Midbrain (tissue), 1 donor: ENCODE data around the gene DALRD3.
A peak's percentile ranks its signal among the peaks of the same experiment; 100 is the strongest.
"Not testable (repeated sequence)": the region's sequence is repeated elsewhere in the genome, so short reads cannot be mapped to it uniquely, and the experiment has no call there.

ENCODE experiments used
- DNase-seq: peaks from one replicate; lab custom pipeline; 2025; lab: John Stamatoyannopoulos, UW

The DALRD3 gene

GRCh38 chr3:49021813-49022687, 3.7 kb upstream of the DALRD3 start, which contains the start of gene NDUFAF3:
Gene NDUFAF3, plus strand, starts transcription at chr3:49022121. Its CDS starts 24 bp downstream, at chr3:49022145.
- peak; percentile 90 for DNase-seq

DNA sequence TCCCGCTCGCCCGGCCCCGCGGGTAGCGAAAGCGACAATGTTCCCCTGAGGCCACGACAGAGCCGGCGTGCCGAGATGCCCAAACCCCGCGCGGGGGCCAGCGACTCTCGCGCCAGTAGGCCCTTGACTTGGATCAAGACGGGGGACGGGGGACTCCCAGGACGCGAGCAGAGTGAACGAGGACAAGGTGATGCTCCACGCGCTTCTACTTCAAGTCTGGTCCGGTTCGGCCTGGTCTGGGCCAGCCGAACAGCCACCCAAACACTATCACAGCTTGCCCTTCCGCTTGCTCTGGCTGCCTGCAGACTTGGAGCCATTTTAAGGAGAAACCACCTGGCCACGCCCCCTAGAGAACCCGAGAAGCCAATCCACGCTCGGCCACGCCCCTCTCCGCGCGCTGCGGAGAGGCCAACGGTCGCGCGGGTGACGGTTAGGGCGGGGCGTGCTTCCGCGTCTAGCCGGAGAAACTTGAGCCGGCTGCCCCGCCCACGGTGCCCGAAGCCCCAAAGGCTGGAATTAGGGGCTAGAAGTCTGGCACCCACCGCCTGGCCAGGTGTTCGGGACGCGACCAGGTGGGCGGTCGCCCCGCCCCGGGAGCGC, 2.9 kb upstream of the DALRD3 start:
- peak; percentile 98 for DNase-seq

DNA sequence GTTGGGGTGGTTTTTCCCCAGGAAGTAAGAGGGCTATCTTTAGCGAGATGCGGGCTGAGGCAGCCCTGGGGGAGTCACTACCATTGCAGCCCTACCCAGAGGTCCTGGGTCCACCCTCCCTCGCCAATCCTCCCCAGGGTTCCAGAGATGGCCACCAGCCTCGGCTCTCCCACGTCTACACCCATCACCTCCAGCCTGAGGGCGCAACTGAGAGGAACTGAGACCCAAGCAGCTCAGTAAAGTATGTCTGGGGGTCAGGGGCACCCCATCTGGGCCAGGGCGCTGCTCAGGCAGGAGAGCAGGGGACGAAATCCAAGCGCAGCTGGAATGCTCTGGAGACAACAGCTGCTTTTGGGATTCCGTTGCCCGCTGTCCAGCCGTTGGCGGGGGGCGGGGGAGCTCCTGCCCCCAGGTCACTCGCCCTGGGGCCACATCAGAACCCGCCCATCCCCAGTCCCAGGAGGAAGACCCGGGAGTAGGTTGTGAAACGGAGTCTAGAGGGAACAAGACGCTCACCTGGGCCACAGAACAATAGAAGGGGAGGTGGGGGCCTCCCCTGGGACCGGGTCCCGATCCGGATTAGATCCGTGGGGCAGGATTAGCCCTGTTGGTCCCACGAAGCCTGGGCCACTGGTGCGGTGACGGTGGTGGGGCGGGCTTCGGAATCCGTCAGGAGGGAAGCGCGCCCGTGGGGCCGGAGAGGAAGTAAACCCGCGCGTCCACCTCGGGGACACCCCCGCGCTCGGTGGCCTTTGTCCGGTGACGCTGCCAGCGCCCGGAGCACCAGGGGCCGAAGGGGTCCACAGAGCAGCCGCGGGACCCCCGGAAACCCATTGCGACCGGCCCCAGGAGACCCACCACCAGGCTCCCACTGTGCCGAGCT, 2.2 kb upstream of the DALRD3 start:
- no peak for DNase-seq

DNA sequence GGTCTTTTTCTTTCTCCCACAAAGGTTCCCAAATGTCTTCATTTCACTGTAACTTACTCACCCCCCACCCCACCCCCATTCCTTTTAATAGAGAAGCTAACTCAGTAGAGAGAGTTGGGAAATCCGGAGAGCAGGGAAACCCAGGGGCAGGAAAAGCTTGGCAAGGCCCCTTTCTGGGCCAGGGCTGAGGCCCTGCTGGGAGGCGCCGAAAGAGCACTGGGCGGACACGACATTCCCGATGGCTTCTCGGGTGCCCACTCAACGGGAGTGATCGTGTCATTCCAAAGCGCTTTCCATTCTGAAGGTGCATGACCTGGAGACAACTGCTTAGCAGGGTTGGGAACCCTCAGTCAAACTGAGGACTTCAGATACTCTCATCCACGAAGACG, 1.6 kb upstream of the DALRD3 start:
- no peak for DNase-seq

DNA sequence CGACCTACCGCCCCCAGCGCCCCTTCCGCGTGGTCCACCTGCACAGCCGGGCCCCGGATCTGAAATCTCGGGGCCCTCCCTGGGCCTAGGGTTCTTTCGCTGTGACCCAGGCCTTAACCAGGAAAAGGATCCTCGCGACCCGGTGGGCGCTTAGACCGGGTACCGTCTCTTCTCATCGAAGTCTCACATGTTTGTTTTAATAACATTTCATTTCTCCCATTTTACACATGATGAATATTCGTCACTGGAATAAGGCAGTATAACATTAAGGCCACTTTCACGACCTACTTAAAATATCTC, 277 bp upstream of the DALRD3 start:
- DNase-seq, result no peak

DNA sequence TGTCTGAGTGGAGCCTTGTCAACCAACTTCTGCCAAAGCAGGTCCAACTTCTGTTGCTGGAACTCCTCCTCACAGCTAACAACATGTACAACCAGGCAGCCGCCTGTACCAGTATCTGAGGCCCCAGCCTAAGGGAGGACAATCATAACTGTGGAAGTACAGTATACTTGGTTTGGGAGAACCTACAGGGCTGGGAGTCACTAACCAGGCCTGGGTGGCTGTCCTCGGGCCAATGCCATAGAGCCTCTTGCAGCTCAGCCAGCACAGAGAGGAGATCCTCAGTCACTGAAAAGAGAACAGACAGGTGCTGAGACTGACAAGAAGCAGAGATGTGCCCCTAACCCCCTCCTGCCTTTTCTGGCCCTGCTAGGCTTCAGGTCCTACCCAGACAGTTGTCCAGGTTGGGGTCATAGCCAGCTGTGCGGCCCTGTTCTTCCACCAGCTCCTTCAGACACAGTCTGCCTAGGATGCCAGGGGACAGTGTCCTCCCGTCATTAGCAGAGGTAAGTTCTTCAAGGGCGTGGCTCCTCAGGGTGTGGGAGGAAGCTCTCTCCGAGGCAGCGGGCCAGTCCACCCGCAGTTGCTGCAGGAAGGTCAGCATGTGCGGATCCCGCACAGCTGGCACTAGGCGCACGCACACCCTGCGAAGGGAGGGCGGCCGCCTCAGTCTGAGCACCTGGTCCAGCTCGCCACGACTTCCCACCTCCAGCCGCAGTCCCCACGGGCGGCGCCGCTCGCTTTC, 980 bp downstream of the DALRD3 start:
- DNase-seq, result no peak

DNA sequence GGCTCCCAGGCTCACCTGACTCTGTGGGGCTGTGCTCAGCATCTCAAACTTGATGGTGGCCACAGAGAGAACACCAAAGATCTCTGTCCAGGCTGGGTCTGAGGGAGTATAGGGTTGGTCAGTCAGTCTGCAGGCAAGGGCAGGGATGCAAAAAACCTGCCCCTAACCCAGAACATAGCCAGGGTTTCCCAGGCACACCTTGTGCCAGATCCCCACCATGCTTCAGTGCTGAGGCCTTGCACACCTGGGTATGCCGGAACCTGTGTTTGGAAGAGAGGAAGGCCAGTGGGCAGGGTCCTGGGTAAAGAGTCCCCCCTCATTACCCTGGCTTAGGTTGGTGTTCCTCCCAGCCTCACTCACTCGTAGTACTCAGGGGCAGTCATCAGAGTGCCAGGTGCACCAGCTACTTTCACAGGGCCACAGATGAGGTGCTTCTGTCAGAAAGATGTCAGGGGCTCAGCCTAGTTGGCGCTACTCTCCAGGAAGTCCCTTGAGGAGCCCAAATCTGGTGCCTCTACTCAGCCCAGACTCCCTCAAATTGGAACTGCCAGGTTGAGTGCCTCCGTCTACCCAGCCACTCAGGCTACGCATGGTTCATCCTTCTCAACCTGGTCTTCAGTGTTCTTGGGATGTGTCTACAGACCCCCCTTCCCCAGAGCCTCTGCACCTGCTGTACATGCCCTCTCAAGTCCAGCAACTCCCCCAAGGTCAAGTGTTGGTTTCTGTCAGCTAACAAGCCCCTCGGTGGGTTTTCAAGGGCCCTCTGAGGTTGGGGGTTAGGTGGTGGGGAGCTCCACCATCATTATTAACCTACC, 1.8 kb downstream of the DALRD3 start:
- DNase-seq, result no peak

DNA sequence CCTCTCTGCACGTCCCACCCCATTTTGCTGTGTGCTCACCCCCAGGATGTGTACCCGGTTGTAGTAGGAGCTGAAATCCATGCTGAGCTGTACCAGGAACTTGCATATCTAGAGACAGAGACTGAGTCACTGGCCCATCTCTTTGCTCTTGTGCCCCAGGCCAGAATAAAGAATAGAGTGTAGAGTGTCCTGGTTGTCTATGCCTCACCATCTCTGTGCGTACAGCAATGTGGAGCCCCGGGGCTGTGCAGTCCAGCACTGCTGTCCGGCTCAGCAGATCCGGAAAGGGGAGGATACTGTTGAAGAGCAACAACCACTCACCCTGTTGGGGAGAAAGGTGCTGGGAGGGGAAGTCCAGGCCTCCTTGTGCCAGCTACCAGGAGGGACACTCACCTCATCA, 2.6 kb downstream of the DALRD3 start:
- no peak for DNase-seq

- DNase-seq, result no peak
These were observed 3.3 kb downstream of the DALRD3 start for GRCh38 chr3:49015072-49015471.

DNA sequence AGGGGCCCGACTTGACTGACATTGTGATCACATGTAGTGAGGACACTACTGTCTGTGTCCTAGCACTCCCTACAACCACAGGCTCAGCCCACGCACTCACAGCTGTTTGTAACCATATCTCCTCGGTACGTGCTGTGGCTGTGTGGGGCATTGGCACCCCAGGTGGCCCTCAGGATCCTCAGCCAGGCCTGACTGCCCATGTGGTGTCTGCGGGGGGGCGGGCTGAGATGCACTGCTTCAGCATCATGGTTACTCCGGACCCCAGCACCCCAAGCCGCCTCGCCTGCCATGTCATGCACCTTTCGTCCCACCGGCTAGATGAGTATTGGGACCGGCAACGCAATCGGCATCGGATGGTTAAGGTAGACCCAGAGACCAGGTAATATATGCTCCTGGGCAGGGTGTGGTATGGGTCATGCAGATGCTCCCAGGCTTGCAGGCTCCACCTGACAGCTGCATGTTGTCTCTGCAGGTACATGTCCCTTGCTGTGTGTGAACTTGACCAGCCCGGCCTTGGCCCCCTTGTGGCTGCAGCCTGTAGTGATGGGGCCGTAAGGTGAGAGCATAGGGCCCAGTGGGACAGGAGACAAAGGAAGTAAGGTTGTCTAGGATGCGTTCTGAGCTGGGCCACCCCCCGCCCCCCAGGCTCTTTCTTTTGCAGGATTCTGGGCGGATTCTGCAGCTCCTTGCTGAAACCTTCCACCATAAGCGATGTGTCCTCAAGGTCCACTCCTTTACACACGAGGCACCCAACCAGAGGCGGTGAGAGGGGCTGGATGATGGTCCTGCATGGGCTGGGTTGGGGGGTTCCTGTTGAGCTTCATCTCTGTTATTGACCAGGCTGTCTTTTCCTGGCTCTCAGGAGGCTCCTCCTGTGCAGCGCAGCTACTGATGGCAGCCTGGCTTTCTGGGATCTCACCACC, 4.4 kb downstream of the DALRD3 start:
- DNase-seq, result no peak

DNA sequence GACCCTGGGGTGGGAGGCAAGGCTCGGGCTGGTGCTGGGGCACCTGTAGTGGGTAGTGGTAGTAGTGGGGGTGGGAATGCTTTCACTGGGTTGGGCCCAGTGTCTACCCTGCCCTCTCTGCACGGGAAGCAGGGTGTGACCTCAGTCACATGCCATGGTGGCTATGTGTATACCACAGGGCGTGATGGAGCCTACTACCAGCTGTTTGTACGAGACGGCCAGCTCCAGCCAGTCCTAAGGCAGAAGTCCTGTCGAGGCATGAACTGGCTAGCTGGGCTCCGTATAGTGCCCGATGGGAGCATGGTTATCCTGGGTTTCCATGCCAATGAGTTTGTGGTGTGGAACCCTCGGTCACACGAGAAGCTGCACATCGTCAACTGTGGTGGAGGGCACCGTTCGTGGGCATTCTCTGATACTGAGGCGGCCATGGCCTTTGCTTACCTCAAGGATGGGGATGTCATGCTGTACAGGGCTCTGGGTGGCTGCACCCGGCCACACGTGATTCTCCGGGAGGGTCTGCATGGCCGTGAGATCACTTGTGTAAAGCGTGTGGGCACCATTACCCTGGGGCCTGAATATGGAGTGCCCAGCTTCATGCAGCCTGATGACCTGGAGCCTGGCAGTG, 5.2 kb downstream of the DALRD3 start:
- DNase-seq, result no peak

DNA sequence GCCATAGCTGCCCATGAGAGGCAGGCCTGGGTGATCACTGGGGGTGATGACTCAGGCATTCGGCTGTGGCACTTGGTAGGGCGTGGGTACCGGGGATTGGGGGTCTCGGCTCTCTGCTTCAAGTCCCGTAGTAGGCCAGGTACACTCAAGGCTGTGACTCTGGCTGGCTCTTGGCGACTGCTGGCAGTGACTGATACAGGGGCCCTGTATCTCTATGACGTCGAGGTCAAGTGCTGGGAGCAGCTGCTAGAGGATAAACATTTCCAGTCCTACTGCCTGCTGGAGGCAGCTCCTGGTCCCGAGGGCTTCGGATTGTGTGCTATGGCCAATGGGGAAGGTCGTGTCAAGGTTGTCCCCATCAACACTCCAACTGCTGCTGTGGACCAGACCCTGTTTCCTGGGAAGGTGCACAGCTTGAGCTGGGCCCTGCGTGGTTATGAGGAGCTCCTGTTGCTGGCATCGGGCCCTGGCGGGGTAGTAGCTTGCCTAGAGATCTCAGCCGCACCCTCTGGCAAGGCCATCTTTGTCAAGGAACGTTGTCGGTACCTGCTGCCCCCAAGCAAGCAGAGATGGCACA, 5.9 kb downstream of the DALRD3 start:
- no peak for DNase-seq

- no peak for DNase-seq
These were observed 9.0 kb downstream of the DALRD3 start for GRCh38 chr3:49009396-49009795.

GRCh38 chr3:49008627-49009026, 9.8 kb downstream of the DALRD3 start:
- DNase-seq, result not testable (repeated sequence)

DNA sequence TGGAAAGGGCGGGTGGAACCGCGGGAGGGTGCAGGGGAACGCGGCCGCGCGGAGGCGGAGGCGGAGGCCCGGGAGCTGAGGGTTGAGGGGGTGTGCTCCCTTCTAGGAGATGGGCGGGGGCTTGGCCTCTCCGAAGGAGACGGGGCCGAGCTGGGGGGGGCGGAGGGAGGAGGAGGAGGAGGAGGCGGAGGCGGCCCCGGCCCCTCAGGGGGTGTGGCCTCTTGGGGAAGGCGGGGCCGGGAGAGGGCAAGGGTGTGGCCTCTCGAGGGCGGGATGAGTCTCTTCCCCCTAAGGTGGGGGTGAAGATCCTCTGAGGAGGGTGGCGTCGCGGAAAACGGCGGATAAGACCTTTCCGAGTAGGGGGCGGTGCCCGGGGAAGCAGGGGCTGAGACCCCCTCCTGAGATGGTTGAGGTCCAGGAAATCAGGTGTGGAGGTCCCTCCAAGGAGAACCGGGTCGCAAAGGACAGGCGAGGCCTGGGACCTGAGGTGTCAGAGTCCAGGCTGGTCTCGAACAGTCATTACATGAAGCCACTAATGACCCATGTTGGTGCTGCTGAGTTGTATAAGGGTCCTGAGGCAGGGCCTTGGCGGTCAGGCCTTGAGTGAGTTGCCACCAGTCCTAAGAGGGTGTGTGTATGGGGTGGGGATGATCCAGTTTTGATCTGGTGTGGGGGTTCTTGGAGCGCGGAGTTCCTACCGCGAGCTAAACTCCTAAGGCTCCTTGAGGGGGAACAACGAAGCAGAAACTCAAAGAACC, 10.4 kb downstream of the DALRD3 start:
- DNase-seq, result peak; percentile 64

DNA sequence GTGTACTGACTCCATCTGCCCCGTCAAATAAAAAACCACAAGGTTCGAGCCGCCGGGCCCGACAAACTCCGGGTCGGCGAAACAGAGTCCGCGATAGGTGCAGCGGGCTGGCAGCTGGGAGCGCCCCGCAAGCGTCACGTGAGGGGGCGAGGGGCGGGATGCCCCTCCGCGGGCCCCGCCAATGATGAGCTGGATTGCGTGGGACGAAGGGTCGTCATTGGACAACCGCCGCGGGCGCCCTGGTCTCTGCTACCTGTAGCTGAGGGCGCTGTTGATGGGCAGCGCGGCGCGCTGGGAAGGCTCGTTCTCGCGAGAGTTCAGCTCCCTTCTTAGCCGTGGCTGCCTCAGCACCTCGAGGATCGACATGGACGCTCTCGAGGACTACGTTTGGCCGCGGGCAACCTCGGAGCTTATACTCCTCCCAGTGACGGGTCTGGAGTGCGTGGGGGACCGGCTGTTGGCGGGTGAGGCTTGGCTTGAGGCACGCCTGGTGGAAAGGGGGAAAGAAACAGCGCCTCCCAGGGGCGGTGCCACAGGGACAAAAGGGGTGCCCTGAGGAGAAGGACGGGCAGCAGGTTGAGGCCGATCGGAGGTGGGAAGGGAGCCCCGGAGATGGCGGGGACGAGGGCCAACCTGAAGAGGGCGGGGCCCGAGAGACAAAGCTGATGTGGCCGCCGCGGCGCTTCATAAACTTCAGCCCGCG, 11.2 kb downstream of the DALRD3 start, which contains the start of gene WDR6:
Gene WDR6, plus strand, starts transcription at position 324 of the 703 bp plus-strand sequence. Its CDS starts 41 bp downstream, at position 365.
- peak; percentile 94 for DNase-seq

DNA sequence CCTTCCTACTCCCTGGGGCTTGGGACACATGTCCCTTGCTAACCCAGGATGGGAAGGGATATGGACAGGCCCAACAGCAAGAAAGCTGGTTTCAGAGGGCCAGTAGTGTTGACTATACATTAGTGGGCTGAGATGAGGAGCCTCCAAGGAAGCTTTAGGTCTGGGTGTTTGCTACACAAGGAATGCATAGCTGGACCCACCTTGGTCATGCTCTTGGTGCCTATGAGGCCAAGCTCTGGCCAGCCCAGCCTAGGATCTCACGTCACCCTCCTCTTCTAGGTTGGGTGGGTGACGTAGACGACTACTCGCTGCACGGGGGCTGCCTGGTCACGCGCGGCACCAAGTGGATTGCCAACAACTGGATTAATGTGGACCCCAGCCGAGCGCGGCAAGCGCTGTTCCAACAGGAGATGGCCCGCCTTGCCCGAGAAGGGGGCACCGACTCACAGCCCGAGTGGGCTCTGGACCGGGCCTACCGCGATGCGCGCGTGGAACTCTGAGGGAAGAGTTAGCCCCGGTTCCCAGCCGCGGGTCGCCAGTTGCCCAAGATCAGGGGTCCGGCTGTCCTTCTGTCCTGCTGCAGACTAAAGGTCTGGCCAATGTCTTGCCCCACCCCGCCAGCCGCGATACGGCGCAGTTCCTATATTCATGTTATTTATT, 11.8 kb downstream of the DALRD3 start:
- DNase-seq, result peak; percentile 30
